Fibroblast of skin of right quadriceps (primary cell): Measurements from ENCODE around the gene MCU.
"Not testable (repeated sequence)": the region's sequence is repeated elsewhere in the genome, so short reads cannot be mapped to it uniquely, and the experiment has no call there.

ENCODE experiments used
- DNase-seq: peaks from one replicate; pipeline ENCODE4 v3.0.0-alpha.2; 2013

Gene MCU

GRCh38 chr10:72765051-72765745 lies 73.3 kb downstream of the MCU start:
- peak; percentile 63 for DNase-seq

GRCh38 chr10:72771195-72771594 lies 79.3 kb downstream of the MCU start:
- DNase-seq, result not testable (repeated sequence)

- DNase-seq, result no peak
Observed at GRCh38 chr10:72772031-72772430, 80.1 kb downstream of the MCU start.

GRCh38 chr10:72779874-72780273 lies 87.9 kb downstream of the MCU start:
- no peak for DNase-seq

GRCh38 chr10:72782649-72783330 lies 90.8 kb downstream of the MCU start:
- DNase-seq, result no peak

GRCh38 chr10:72783410-72783833 lies 91.5 kb downstream of the MCU start:
- DNase-seq, result no peak

GRCh38 chr10:72784551-72785351 lies 92.8 kb downstream of the MCU start:
- DNase-seq, result peak; percentile 93

- DNase-seq, result no peak
Observed at GRCh38 chr10:72785409-72785808, 93.5 kb downstream of the MCU start.

GRCh38 chr10:72790216-72790990 lies 98.5 kb downstream of the MCU start:
- no peak for DNase-seq

GRCh38 chr10:72792288-72792687 lies 100.3 kb downstream of the MCU start:
- DNase-seq, result no peak

GRCh38 chr10:72793752-72794151 lies 101.8 kb downstream of the MCU start:
- no peak for DNase-seq

GRCh38 chr10:72794260-72794659 lies 102.3 kb downstream of the MCU start:
- peak; percentile 40 for DNase-seq

- DNase-seq, result no peak
Observed at GRCh38 chr10:72796042-72796441, 104.1 kb downstream of the MCU start.

- no peak for DNase-seq
Observed at GRCh38 chr10:72796538-72796937, 104.6 kb downstream of the MCU start.

- DNase-seq, result peak; percentile 80
Observed at GRCh38 chr10:72800000-72800740, 108.2 kb downstream of the MCU start.

- no peak for DNase-seq
Observed at GRCh38 chr10:72800741-72801092, 108.8 kb downstream of the MCU start.

- no peak for DNase-seq
Observed at GRCh38 chr10:72801263-72801868, 109.4 kb downstream of the MCU start.

- DNase-seq, result peak; percentile 52
Observed at GRCh38 chr10:72802332-72802731, 110.4 kb downstream of the MCU start.

- peak; percentile 65 for DNase-seq
Observed at GRCh38 chr10:72802763-72803505, 111.0 kb downstream of the MCU start.

- no peak for DNase-seq
Observed at GRCh38 chr10:72808001-72808400, 116.1 kb downstream of the MCU start.

GRCh38 chr10:72809006-72809405 lies 117.1 kb downstream of the MCU start:
- DNase-seq, result no peak
